HG03469 (cell line): ENCODE data around the gene TENM4.

Experiments
- ATAC-seq: cut with Tn5 transposase; IDR thresholded peaks from one replicate; pipeline ENCODE4 v1.9.1; 2021; ENCODE audit warnings: mild to moderate bottlenecking, moderate library complexity, moderate number of reproducible peaks; ENCODE audit not compliant: unreplicated experiment

The TENM4 gene

DNA sequence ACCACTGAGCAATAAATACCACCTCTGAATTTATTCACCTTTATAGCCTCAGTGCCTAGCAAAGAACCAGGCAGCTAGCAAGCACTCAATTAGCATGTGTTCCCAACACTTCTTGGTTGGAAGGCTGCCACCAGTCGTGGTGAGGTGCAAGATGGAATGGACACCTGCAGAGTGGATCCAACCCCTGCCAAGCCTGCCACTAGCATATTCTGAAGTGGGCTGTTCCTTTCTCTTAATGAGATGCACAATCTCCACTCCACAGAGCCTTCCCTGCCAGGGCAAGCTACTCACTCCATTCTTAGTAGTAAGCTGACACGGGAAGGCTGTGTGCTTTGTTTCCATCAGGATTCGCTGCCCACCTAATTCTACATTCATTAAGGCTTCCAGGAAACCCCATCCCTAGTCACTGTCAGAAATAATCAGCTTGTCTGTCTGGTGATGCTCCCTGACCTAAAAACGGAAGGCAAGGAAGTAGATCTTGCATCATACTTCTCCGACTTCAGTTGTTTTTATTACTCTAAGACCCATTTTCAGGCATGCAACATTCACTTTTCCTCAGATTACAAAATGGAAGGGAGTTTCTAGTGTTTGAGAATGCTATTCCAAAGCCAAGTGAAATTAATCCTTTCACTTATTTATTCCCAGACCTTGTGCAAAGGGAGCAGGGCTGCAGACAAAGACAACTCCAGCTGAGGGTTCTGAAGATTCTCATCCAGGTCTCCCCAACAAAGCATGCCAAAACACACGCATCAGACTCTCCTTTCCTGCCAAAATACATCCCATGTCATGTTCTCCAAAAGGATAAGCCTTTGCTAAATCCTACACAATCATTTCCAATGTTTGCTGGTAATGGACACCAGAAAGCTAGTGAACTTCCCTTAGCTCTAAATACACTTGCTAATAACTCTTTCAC is 128.0 kb downstream of the TENM4 start:
- ATAC-seq = no peak

DNA sequence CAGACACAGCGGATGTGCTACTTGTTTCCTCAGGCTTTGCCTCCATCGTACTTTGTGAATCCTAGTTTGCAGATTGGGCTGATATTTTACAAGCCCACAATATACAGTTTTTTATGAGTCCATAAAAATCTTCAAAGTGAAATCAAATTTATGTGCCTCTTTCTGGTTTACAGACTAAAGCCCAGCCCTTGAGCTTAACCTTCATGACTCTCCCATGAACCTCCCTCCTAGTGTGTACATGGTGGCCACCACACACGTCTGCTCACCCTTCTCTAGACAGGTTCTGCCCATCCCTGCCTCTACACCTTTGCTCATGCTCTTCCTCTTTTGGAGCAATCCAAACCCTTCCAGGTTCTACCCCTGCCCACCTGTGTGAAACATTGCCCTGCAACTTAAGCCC is 129.4 kb downstream of the TENM4 start:
- ATAC-seq = no peak

GRCh38 chr11:79309407-79309806 is 131.4 kb downstream of the TENM4 start:
- ATAC-seq = no peak

DNA sequence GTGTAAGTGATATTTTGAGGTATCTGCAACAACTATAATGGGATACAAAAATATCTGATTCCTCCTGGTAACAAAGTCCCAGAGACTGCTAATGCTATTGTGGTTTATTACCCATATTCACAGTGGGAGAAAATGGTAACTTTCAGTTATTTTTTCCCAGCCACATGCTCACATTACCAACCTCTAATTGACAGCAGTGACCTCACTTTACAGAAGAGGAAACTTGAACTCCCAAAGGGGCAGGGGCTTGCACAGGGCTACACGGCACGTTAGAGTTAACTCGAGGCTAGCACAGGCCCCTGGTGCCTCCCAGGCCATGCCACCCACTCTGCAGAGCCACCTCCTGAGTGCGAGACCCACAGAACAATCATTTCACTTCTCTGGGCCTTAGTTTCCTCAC is 132.4 kb downstream of the TENM4 start:
- ATAC-seq = no peak

- ATAC-seq = no peak
These were observed 136.1 kb downstream of the TENM4 start for GRCh38 chr11:79304599-79305212.

DNA sequence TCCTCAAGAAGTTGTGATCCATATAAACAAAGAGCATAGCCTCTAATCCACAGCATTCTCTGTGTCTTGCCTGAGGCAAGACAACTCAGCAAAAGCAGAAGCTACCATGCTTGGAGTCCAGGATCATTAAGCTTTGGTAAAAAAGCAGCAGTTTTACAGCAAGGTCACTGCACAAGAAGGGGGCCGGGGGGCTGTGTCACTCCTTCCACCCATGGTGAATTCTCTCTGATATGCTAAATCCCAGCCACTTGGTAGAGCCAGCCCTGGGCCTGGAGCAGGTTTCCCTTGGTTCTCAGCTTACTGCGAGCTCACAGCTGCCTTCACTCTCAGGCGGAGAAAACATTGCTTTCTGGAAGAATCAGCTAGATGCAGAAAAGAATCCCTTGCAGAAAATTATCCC is 144.7 kb downstream of the TENM4 start:
- no peak for ATAC-seq

DNA sequence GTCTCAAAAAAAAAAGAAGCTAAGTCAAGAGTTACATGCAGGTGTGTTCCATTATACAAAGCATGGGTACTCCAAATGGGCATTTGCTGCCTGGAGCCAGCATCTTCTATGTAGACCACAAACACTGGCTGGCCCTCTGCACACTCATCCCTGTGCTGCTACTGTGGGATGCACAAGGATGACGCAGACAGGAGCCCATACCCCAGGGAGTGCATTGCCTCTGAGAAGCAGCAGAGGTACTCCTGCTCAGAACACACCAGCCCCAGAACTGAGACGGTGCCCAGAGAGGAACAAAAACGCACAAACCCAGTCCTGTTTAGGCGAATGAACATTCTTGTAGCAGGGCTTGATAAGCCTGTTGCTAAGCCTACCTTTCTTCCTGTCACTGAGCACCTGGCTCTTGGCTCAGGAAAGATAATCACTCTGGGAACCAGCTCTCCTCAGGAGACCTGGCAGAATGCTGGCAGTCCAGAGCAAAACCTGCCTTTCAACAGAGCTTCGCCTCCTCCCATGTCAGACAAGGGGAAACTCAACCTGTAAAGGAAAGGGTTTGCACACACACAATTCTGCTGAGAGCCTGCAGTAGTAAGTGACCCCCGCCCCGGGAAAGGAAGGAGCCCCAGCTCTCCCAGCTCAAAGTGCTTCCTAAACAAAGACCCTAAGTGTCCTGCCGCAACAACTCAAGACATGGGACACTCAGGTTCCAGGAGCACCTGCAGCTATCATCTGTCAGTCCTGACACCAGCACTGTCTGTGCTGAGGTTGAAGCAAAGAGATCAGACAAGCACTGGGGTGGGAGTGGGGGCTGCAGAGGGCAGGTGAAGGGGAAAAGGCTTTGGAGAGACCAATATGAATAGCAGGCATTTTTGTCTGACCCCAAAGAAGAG is 145.7 kb downstream of the TENM4 start:
- ATAC-seq = no peak

GRCh38 chr11:79291948-79292347 is 148.9 kb downstream of the TENM4 start:
- ATAC-seq = no peak

- ATAC-seq = no peak
These were observed 150.1 kb downstream of the TENM4 start for GRCh38 chr11:79290761-79291160.

DNA sequence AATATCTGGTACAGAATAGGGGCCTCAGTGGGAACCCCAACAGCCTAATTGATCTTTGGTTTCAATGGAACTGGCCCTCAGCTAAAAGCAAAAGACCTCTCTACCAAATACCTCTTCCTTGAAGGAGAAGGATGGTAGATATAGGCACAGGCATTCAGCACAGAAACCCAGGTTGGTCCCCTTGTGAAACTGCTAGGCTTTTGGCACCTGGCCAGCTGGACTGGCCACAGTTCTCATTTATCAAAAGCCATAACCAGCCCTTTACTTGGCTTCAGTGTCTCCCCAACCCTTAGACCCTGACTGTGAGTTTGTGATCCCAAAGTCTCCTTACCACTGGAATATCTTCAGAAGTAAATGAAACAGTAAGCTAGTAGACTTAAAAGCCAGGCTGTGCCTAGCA is 152.9 kb downstream of the TENM4 start:
- no peak for ATAC-seq

GRCh38 chr11:79285756-79286155 is 155.1 kb downstream of the TENM4 start:
- ATAC-seq = no peak

- no peak for ATAC-seq
These were observed 164.0 kb downstream of the TENM4 start for GRCh38 chr11:79276736-79277325.

DNA sequence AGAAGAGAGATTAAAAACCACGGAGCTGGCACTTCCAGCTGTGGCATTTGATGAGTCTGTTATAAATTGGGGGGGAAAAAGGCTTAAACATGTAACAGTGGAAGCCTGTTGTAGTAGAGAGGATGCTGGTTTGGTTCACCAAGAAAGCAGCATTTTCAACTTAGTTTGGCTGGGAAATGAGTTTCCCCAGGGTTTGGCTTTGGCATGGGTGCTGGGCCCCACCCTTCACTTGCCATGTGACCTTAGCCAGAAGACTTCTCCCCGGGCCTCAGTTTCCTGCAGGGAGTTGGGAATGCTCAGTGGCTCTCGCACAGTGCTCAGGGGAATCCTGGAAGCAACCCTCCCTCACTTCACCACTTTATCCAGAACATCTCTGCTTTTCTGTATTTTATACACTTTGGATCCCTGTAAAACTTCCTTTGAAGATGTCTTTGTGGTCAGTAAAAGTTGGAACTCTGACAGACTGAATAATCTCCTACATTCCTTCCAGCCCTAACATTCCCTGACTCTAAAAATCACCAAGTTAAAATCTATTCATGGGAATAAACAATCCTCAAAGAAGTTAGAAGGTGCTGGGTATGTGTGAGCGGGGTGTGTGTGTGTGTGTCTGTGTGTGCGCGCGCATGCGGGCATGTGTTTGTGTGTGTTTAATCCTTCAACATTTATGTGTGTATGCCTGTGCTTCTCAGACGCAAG is 166.0 kb downstream of the TENM4 start:
- no peak for ATAC-seq

DNA sequence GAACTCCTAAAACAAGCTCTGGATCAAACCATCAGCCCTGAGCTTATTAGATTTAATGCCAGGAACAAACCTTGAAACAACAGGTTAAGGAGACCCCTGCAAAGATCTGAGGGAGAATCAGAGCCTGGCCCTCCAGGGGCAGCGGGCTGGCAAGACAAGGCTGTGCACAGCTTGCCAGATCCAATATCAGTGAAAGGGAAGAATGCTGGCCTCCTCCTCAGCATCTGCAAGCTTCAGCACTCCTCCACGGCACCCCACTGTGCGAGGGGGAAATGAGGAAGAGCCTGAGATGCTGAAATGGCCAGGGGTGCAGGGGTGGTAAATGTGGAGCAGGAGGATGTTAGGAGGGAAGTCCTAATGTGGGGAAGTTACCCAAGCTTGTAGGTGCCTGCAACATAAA is 167.0 kb downstream of the TENM4 start:
- no peak for ATAC-seq

DNA sequence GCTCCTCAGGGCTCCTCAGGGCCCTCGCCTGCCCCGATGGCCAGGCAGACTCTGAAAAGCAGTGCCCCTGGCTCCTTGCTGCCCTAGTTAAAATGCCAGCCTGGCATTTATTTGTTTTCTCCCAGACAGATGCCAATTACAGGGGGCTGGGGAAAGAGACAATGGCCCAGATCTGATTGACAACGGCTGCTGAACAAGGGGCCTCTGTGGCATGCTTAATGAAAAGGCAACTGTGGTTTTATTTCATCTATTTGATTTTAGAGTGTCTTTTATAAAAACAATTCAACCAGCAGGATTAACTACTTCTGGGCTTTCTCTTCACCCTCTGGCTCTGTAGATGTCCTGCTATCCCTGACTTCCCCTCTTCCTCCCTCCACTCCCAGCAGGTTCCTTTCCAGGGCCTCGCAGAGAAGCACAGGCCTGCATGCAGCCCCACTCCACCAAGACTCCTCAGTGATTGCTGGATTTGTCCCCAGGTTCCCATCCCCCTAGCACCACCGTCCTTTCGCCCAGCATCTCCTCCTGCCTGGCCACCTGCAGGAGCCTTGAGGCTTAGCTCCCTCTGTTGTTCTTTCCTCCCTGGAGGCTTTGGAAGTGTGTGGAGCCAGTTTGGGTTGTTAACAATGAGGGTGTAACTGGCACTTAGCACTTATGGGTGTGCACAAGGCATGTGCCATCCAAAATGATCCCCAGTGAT is 171.1 kb downstream of the TENM4 start:
- ATAC-seq = no peak

DNA sequence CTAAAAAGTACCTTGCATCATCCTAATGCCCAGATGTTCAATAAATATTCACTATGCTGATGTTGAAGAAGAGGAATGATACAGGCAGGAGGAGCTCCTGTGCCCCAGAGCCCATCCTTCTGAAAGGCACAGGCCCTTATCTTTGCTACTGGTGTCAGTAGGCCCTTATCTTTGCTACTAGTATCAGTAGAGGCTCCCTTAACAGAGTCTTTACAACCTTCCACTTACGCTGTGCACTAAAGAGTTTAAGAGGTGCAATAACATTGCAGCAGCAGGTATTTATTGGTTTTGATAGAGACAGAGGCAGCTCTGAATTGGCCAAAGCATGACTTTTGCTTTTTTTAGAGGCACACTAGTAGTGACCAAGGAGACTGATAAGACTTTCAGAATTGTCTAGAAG is 174.4 kb downstream of the TENM4 start:
- ATAC-seq = no peak

DNA sequence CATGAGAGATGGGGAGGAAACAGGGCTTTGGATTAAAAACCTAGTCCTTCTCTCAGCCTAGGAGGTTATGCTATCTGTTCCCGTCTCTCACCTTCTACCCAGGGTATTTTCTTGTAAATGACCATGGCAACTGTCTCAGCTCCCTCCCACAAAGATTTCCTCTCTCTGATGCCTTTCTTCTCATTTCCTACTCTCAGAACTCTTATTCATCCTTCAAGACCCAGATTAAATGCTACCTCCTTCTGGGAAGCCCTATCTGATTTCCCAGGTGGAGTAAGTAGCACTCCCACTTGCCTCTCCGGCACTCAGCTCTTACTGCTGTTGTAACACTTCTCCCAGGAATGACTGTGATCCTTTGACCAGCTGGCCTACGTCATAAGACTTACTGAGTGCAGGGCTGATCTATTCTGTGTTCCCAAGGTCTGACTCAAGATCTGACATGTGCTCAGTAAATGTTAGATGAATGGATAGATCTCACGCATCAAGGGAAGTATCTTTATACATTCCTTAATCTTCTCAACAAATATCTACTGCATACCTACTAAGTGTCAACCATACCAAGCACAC is 175.0 kb downstream of the TENM4 start:
- ATAC-seq = no peak

GRCh38 chr11:79264284-79264683 is 176.5 kb downstream of the TENM4 start:
- no peak for ATAC-seq

DNA sequence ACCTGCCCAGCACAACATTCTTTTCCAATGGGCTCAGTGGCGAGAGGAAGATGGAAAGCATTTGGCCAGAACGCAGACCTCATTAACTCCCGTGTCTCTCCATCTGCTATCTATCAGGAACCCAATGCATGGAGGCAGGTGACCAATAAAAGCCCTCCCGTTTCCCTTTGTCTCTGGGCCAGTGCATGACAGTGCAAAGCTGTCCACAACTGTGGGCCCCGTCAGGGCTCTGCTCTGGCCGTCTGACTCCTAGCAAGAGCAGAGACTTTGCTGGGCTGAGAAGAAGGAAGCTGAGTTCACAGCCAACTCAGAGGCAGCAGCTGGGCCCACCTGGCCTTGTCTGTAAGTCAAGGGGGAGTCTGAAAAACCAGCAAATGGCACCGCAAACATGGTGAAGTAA is 177.8 kb downstream of the TENM4 start:
- ATAC-seq = no peak

DNA sequence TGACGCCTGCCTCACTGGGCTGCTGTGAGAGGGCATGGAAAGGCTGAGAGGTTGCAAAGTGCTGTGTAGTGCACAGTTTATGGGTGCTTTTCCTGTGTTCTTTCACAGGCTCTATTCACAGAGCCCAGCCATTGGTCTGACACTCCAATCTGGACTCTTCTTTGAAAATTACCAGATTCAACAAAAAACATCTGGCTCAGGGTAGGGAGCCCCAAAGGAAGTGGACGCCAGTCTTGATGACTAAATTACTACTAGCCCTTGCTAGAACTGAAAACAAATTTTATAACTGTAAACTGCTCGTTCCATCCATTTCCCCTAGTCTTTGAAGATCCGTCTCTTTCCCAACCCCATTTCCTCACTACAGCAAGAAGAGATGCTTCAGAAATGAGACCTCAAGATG is 178.6 kb downstream of the TENM4 start:
- no peak for ATAC-seq
